Natural killer cell (primary cell): ENCODE data around the gene DDX4. TPM values are rescaled to one million over a fixed set of nuclear protein-coding genes. Genes with fewer than 3 reads are reported as not detected.

Experiments
- ATAC-seq, 3 donors: fragments of 150-1000 bp in 2 of 3; fragments of 200-7000 bp in 1 of 3; cut with Tn5 transposase; 1 replicate in 1 of 3; 2 replicates in 2 of 3; pipeline ENCODE4 v1.10.0; 2021; ENCODE audit warnings: mild to moderate bottlenecking in 2 of 3, moderate library complexity in 2 of 3
- DNase-seq, 2 donors: peaks; one replicate each; pipeline versions ENCODE4 v3.0.0 to v3.0.0-alpha.2; 2013 to 2021; ENCODE audit warnings: mixed read lengths in 1 of 2
- H3K27ac ChIP-seq: one replicate; pipeline ENCODE4 v1.5.1; 2013; ENCODE audit warnings: mild to moderate bottlenecking, low read length
- H3K27me3 ChIP-seq: one replicate; pipeline ENCODE4 v1.6.1; 2013; ENCODE audit warnings: low read length; ENCODE audit not compliant: control insufficient read depth, insufficient read depth
- H3K36me3 ChIP-seq: one replicate; pipeline ENCODE4 v1.6.1; 2013; ENCODE audit warnings: low read length; ENCODE audit not compliant: control insufficient read depth, insufficient read depth
- H3K4me1 ChIP-seq: one replicate; pipeline ENCODE4 v1.6.1; 2013; ENCODE audit warnings: low read length; ENCODE audit not compliant: control insufficient read depth, insufficient read depth
- H3K4me3 ChIP-seq: one replicate; pipeline ENCODE4 v1.5.1; 2013; ENCODE audit warnings: low read length
- H3K9me3 ChIP-seq: one replicate; pipeline ENCODE4 v1.6.1; 2013; ENCODE audit warnings: low read length; ENCODE audit not compliant: control insufficient read depth, insufficient read depth
- H3K27ac Mint-ChIP-seq, 2 donors: one replicate each; pipeline ENCODE4 v1.8.0; 2022; ENCODE audit warnings: mild to moderate bottlenecking in 2 of 2, mixed read lengths in 2 of 2, moderate library complexity in 1 of 2
- H3K27me3 Mint-ChIP-seq, 2 donors: one replicate each; pipeline ENCODE4 v1.8.0; 2022; ENCODE audit warnings: low read depth in 2 of 2, mixed read lengths in 2 of 2
- H3K36me3 Mint-ChIP-seq: one replicate; pipeline ENCODE4 v1.8.0; 2022; ENCODE audit warnings: mixed read lengths
- H3K4me1 Mint-ChIP-seq, 2 donors: one replicate each; pipeline ENCODE4 v1.8.0; 2022; ENCODE audit warnings: mixed read lengths in 2 of 2
- H3K4me3 Mint-ChIP-seq: one replicate; pipeline ENCODE4 v1.8.0; 2022; ENCODE audit warnings: mild to moderate bottlenecking, moderate library complexity, mixed read lengths
- H3K9me3 Mint-ChIP-seq, 2 donors: one replicate each; pipeline ENCODE4 v1.8.0; 2022; ENCODE audit warnings: mixed read lengths in 2 of 2
- CTCF ChIP-seq: fragments of 200-600 bp; IDR thresholded peaks from one replicate; pipeline ENCODE4 v1.8.0; 2022; ENCODE audit warnings: antibody characterized with exemption
- WGBS: methylation state at CpG from one replicate; pipeline ENCODE4 v1.1.7; 2013; ENCODE audit warnings: missing lambda C conversion rate; ENCODE audit not compliant: insufficient coverage; 5-methylcytosine and 5-hydroxymethylcytosine counted together
- intact Hi-C: fragments of 100-400 bp; cut with micrococcal nuclease; formaldehyde crosslinking; loops from one replicate; pipeline ENCODE4 v1.14.2; 2022
- total RNA-seq, 4 donors: library from RNA; stranded (reverse); fragments of 120-200 nt in 1 of 4; gene quantifications; one replicate each; pipeline versions ENCODE4 v1.2.3 to v1.2.4, GENCODE V29; 2013 to 2022

The DDX4 gene
- total RNA-seq, 3 donors from 2014 or later (not counting 1 experiment from before 2014, with no cell fraction given), result not detected

- no peak overlapping the region for H3K27ac ChIP-seq
- ATAC-seq, result no peak
- no peak overlapping the region for H3K4me3 ChIP-seq
- H3K36me3 ChIP-seq, result no peaks in the 10 kb centered on the region
- no peak overlapping the region for H3K4me3 Mint-ChIP-seq
- no peaks in the 10 kb centered on the region for H3K36me3 Mint-ChIP-seq
- DNase-seq, result no peak
- no CpG with 5 or more reads among the region's 1 CpG for WGBS
- TF ChIP-seq CTCF, result no peak
- H3K9me3 Mint-ChIP-seq, result no peaks in the 10 kb centered on the region
- H3K27me3 ChIP-seq, result peaks cover 40% of the 10 kb centered on the region
- H3K4me1 ChIP-seq, result peaks cover 5% of the 10 kb centered on the region
- H3K4me1 Mint-ChIP-seq, result no peaks in the 10 kb centered on the region
- peaks cover 34 to 61% of the 10 kb centered on the region in 2 donors for H3K27me3 Mint-ChIP-seq
- no peaks in the 10 kb centered on the region for H3K9me3 ChIP-seq
- no peak overlapping the region for H3K27ac Mint-ChIP-seq
- intact Hi-C loops, result no loop called here
Measured at GRCh38 chr5:55823151-55823796, 85.4 kb downstream of the DDX4 start.

GRCh38 chr5:55829956-55830355, 92.1 kb downstream of the DDX4 start:
- no peaks in the 10 kb centered on the region for H3K36me3 Mint-ChIP-seq
- no peaks in the 10 kb centered on the region for H3K4me1 ChIP-seq
- H3K9me3 Mint-ChIP-seq, result no peaks in the 10 kb centered on the region
- DNase-seq (no peak), ATAC-seq (no peak)
- H3K36me3 ChIP-seq, result no peaks in the 10 kb centered on the region
- no peak for TF ChIP-seq CTCF
- 86% methylated on average over 2 of the region's 3 CpGs for WGBS
- H3K4me1 Mint-ChIP-seq, result no peaks in the 10 kb centered on the region
- H3K27ac Mint-ChIP-seq, result no peak overlapping the region
- intact Hi-C loops, result no loop called here
- H3K27me3 ChIP-seq, result peaks cover 4% of the 10 kb centered on the region
- H3K4me3 Mint-ChIP-seq, result no peak overlapping the region
- H3K9me3 ChIP-seq, result no peaks in the 10 kb centered on the region
- no peak overlapping the region for H3K4me3 ChIP-seq
- H3K27me3 Mint-ChIP-seq, result peaks cover 3 to 15% of the 10 kb centered on the region in 2 donors
- H3K27ac ChIP-seq, result no peak overlapping the region

GRCh38 chr5:55832446-55832845, 94.6 kb downstream of the DDX4 start:
- WGBS, result 99% methylated on average over 17 of the region's 17 CpGs
- H3K27me3 Mint-ChIP-seq, result peaks cover 4 to 6% of the 10 kb centered on the region in 2 donors
- Histone ChIP-seq H3K4me3 (no peak overlapping the region), H3K9me3 (no peaks in the 10 kb centered on the region), H3K27ac (no peak overlapping the region), H3K27me3 (no peaks in the 10 kb centered on the region), H3K4me1 (no peaks in the 10 kb centered on the region), H3K36me3 (no peaks in the 10 kb centered on the region)
- no peaks in the 10 kb centered on the region for H3K4me1 Mint-ChIP-seq
- ATAC-seq (no peak), DNase-seq (no peak)
- no peak overlapping the region for H3K4me3 Mint-ChIP-seq
- H3K36me3 Mint-ChIP-seq, result no peaks in the 10 kb centered on the region
- intact Hi-C loops, result no loop called here
- TF ChIP-seq CTCF, result no peak
- no peak overlapping the region for H3K27ac Mint-ChIP-seq
- peaks cover 0 to 2% of the 10 kb centered on the region in 2 donors for H3K9me3 Mint-ChIP-seq

- H3K36me3 Mint-ChIP-seq, result no peaks in the 10 kb centered on the region
- H3K27me3 Mint-ChIP-seq, result peaks cover 0 to 3% of the 10 kb centered on the region in 2 donors
- no peak for TF ChIP-seq CTCF
- H3K4me3 Mint-ChIP-seq, result no peak overlapping the region
- ATAC-seq (no peak), DNase-seq (no peak)
- no peaks in the 10 kb centered on the region for H3K9me3 ChIP-seq
- H3K27ac ChIP-seq, result no peak overlapping the region
- intact Hi-C loops, result no loop called here
- H3K27ac Mint-ChIP-seq, result no peak overlapping the region
- H3K4me1 ChIP-seq, result no peaks in the 10 kb centered on the region
- 100% methylated on average over 1 of the region's 1 CpG for WGBS
- H3K4me3 ChIP-seq, result no peak overlapping the region
- no peaks in the 10 kb centered on the region for H3K27me3 ChIP-seq
- no peaks in the 10 kb centered on the region for H3K4me1 Mint-ChIP-seq
- no peaks in the 10 kb centered on the region for H3K36me3 ChIP-seq
- peaks cover 0 to 2% of the 10 kb centered on the region in 2 donors for H3K9me3 Mint-ChIP-seq
Measured at GRCh38 chr5:55836191-55836590, 98.3 kb downstream of the DDX4 start.
